Measurements from ENCODE around the gene SIL1. TPM values are rescaled to one million over a fixed set of nuclear protein-coding genes. Genes with fewer than 3 reads are reported as not detected.

Gene SIL1
- total and polyA plus RNA-seq, 9 of the 15 experiments (the other 6 are each of a cell fraction or from before 2014, with no cell fraction given) = 1.3 to 30.5 (median 18.1) TPM

DNA sequence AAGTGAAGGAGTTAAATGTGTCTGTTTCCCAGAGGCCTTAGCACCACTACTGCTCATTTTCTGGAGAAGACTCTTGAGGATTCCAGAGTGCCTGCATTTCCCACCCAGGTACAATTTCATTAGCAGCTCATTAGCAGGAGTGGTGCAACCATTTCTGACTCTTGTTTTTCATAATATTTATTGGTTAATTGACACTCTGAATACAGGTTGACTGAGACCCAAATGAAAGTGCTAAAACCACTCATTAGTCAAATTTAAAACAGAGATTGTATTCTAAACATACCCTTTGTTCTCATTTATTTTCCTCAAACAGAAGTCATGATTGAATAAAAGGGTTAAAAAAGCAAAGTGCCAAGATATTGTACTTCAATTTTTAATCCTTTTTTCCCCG lies 134.5 kb downstream of the SIL1 start (continued):
- TF ChIP-seq, protein P1, sequence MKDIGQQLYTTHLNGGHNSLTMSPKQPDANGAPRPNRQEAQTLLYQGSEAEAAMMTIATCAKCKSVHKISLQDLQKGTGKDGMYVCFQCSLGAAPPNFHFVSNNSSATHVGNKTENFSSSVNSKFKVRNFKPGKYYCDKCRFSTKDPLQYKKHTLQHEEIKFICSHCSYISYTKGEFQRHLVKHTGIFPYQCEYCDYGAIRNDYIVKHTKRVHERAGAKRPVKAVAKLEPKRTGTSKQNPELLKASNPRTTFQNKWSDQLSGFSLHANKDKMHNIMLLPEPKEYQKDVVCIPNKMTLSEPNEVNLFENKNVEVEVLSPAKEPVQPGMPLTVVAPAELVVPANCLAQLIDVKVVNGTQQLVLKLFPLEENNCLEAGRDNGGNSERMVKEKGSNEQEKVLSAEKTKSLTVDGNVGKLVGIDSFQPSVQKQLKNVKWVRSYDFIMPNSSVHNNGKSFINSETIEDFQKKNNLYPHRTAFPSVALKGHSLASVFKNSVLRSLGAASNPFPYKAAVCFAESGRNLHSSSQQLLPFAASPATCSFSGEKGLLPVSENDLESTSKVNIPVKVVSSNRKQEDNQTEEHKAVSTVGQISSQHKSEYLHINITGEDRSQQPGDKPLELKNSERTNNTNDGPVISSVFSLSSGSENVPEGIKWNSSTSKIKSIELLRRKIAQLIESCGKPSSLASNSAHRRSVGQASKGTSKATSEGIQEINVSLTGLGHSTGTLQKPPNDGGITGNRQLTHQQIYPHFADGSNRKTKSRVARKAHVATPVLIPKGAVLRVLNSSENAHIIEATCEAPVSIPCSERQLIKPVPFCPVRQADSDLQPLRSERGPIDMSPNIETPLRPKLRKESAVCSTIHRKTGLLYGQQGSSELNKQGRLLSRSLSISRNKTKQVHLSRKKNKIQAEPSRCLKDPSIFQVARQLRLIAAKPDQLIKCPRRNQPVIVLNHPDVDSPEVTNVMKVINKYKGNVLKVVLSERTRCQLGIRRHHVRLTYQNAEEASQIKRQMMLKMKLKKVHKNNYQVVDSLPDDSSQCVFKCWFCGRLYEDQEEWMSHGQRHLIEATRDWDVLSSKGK (CRISPR knock-in tag; IDR thresholded peaks at IDR 0.05) = no peak

DNA sequence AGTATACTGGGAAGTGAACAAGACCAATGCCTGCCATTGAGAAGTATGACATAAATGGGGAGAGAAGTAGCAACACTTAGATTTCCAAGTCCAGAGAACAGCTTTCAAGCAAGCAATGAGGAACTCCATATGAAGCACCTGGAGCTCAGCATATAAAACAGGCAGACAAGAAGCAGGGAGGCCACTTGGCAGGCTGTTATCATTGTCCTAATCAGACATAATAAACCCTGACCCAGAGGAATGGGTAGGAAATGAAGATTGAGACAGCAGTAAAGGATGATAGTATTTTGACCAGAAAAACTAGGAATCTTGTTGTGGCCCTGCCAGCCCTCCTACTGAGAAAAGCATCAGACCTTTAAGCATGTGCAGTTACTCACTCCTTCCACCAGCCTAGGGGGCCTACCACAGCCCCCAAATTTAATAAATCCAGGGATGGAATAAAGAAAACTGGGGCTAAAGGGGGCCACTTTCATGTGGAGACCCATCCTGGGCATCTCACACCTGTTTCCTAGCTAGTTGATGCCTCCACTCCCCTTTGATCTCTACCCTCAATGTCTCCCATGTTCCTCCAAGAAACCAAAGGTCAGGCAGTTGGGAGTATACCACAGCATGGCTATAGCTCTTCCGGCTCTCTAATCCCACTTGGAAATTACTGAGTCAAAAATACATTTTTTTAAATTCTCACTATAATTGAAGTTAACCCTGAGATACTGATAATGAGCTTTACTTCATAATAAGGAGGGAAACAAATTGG lies 135.1 kb downstream of the SIL1 start:
- BruUV-seq (replicated peaks) = no TSS peak
- in situ Hi-C loops (cut with MboI) (no loop called here), intact Hi-C loops (cut with micrococcal nuclease) (no loop called here)
- no peak overlapping the region for H3K4me2 ChIP-seq (ENCODE audit: insufficient read depth, low read length)
- CTCF ChIA-PET (ENCODE audit: low intra/inter-chr PET ratio) = no interaction called here
- no peaks in the 10 kb centered on the region for H3K4me1 ChIP-seq (replicated peaks in 1 of 2; ENCODE audit: control insufficient read depth in 2 of 2, insufficient read depth in 2 of 2, low read length in 2 of 2)
- POLR2A ChIA-PET = interaction anchor here (0.6 to 0.9 kb wide), 3 partner anchors 9 to 35 kb away, joined by 3 to 4 read pairs (median 3); no protein-coding TSS in a partner anchor
- no peaks in the 10 kb centered on the region for H3K9me1 ChIP-seq (ENCODE audit: control insufficient read depth, insufficient read depth, low read length)
- DNase-seq (ENCODE audit: extremely low read depth in 1 of 4, low spot score in 3 of 4) = no peak
- no peak overlapping the region for H3K4me3 ChIP-seq
- no peaks in the 10 kb centered on the region for H3K79me2 ChIP-seq (ENCODE audit: control insufficient read depth, insufficient read depth, low read length)
- 67% methylated on average over 1 of the region's 1 CpG for WGBS (ENCODE audit: insufficient coverage, low coverage, missing lambda C conversion rate)
- no peaks in the 10 kb centered on the region for H3K36me3 ChIP-seq (ENCODE audit: control insufficient read depth, insufficient read depth, low read length)
- no peaks in the 10 kb centered on the region for H3K9me3 ChIP-seq (replicated peaks; ENCODE audit: control insufficient read depth, insufficient read depth, low read depth, low read length)
- no peak overlapping the region for H2AFZ ChIP-seq (ENCODE audit: low read depth, low read length)
- no peaks in the 10 kb centered on the region for H3K27me3 ChIP-seq (ENCODE audit: control insufficient read depth in 2 of 2, insufficient read depth in 2 of 2, low read length in 2 of 2)
- FAIRE-seq = no peak
- TF ChIP-seq ZNF766 (CRISPR knock-in tag; conservative IDR thresholded peaks at IDR 0.05) = peak; percentile 81; the same call in 1 of the 2 replicates
- TF ChIP-seq, protein P2, sequence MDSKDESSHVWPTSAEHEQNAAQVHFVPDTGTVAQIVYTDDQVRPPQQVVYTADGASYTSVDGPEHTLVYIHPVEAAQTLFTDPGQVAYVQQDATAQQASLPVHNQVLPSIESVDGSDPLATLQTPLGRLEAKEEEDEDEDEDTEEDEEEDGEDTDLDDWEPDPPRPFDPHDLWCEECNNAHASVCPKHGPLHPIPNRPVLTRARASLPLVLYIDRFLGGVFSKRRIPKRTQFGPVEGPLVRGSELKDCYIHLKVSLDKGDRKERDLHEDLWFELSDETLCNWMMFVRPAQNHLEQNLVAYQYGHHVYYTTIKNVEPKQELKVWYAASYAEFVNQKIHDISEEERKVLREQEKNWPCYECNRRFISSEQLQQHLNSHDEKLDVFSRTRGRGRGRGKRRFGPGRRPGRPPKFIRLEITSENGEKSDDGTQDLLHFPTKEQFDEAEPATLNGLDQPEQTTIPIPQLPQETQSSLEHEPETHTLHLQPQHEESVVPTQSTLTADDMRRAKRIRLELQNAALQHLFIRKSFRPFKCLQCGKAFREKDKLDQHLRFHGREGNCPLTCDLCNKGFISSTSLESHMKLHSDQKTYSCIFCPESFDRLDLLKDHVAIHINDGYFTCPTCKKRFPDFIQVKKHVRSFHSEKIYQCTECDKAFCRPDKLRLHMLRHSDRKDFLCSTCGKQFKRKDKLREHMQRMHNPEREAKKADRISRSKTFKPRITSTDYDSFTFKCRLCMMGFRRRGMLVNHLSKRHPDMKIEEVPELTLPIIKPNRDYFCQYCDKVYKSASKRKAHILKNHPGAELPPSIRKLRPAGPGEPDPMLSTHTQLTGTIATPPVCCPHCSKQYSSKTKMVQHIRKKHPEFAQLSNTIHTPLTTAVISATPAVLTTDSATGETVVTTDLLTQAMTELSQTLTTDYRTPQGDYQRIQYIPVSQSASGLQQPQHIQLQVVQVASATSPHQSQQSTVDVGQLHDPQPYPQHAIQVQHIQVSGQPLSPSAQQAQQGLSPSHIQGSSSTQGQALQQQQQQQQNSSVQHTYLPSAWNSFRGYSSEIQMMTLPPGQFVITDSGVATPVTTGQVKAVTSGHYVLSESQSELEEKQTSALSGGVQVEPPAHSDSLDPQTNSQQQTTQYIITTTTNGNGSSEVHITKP (IDR thresholded peaks at IDR 0.05; ENCODE audit: partially characterized antibody) = no peak
- TF ChIP-seq, protein P3, sequence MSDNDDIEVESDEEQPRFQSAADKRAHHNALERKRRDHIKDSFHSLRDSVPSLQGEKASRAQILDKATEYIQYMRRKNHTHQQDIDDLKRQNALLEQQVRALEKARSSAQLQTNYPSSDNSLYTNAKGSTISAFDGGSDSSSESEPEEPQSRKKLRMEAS (CRISPR knock-in tag; IDR thresholded peaks at IDR 0.05) = no peak
- H4K20me1 ChIP-seq (replicated peaks; ENCODE audit: control insufficient read depth, insufficient read depth, low read length) = no peaks in the 10 kb centered on the region
- no peak overlapping the region for H3K9ac ChIP-seq (ENCODE audit: insufficient read depth in 1 of 2, low read depth in 2 of 2, low read length in 2 of 2)
- ATAC-seq = no peak
- no peak overlapping the region for H3K27ac ChIP-seq (ENCODE audit: extremely low read depth, low read depth, low read length)
